ENCODE measurements around the gene PDYN. TPM values are rescaled to one million over a fixed set of nuclear protein-coding genes. Genes with fewer than 3 reads are reported as not detected.
A peak's percentile ranks its signal among the peaks of the same experiment; 100 is the strongest.

PDYN gene
- total and polyA plus RNA-seq, 10 of the 15 experiments (the other 5 are each of a cell fraction or from before 2014, with no cell fraction given), result not detected

DNA sequence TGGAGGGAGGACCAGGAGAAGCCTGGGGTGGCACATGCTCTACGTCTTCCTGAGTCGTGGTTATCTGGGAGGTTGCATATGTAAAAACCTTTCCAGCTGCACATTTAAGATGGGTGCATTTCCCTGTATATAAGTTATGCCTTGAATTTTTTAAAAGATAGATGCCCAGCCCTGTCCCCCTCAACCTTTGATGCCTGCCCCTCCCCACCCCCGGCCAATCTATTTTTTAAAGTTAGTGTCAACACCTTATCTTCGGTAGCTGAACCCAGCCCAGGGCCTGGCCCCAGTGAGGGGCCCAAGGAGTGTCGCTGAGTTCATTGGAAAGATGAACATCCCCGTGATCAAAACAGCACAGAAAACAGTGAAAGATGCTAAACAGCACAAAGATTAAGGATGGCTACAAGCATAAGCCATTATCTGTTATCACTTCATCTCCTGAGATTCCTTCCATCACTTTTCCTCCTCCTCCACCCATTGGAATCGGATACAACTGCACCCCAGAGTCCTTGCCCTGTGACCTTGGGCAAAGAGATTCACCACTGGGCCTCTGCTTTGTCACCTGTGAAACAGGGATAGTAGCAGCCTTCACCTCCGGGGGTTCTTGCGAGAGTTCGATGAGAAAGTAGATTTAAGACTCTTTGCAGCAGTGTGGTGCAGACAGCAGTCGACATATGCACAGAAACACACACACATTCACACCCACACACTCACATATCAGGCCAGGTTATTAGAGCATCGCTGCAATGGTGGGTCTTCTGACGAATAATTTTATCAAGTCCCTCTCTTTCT lies 51.2 kb downstream of the PDYN start (continued):
- TF ChIP-seq, protein P1, sequence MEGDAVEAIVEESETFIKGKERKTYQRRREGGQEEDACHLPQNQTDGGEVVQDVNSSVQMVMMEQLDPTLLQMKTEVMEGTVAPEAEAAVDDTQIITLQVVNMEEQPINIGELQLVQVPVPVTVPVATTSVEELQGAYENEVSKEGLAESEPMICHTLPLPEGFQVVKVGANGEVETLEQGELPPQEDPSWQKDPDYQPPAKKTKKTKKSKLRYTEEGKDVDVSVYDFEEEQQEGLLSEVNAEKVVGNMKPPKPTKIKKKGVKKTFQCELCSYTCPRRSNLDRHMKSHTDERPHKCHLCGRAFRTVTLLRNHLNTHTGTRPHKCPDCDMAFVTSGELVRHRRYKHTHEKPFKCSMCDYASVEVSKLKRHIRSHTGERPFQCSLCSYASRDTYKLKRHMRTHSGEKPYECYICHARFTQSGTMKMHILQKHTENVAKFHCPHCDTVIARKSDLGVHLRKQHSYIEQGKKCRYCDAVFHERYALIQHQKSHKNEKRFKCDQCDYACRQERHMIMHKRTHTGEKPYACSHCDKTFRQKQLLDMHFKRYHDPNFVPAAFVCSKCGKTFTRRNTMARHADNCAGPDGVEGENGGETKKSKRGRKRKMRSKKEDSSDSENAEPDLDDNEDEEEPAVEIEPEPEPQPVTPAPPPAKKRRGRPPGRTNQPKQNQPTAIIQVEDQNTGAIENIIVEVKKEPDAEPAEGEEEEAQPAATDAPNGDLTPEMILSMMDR (IDR thresholded peaks at IDR 0.05 in 2 of 3, conservative IDR thresholded peaks at IDR 0.05 in 1 of 3; ENCODE audit: control insufficient read depth in 2 of 3, extremely low read depth in 1 of 3, insufficient read depth in 1 of 3, low read depth in 3 of 3, low read length in 3 of 3), result no peak
- TF ChIP-seq FOXK2 (IDR thresholded peaks at IDR 0.05) (no peak), MTA3 (IDR thresholded peaks at IDR 0.05; ENCODE audit: borderline replicate concordance, low read length) (no peak), PKNOX1 (IDR thresholded peaks at IDR 0.05) (no peak), CHD2 (IDR thresholded peaks at IDR 0.05; ENCODE audit: borderline replicate concordance, low read depth, low read length) (no peak), POU2F2 (IDR thresholded peaks at IDR 0.05; ENCODE audit: borderline replicate concordance, low read depth, low read length) (no peak)

DNA sequence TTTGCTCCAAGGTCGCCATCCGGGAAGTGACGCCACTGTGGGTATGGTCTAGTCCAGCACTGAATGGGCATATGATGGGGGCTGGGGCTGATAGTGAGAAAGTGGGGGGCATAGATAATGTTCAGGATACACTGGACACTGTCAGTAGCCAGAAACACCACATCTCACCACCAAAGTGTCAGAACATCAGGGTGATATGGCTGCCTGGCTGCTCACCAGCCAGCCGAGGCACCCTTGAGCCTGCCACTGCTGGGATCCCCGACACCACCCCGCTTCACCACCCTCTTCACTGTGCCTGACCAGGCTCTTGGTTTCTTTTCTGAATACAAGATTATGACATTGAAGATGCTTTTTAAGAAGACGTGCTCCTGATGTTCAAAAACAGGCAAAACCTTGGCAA lies 51.8 kb downstream of the PDYN start:
- in situ Hi-C loops (cut with MboI), result no loop called here
- ATAC-seq (0 out of 3 replicates have a peak, but pooled peaks have one; percentile 29), DNase-seq (ENCODE audit: low read depth, low spot score) (no peak), FAIRE-seq (no peak)
- SMC1A ChIA-PET (ENCODE audit: uncharacterized antibody, unreplicated experiment), result no interaction called here
- CTCF ChIA-PET, result no interaction called here
- no peaks in the 10 kb centered on the region for H3K9me3 ChIP-seq (replicated peaks; ENCODE audit: control insufficient read depth, insufficient read depth, low read length)
- POLR2A ChIA-PET, result no interaction called here
- H4K20me1 ChIP-seq (ENCODE audit: control insufficient read depth, insufficient read depth), result no peaks in the 10 kb centered on the region
- no peaks in the 10 kb centered on the region for H3K79me2 ChIP-seq (ENCODE audit: control insufficient read depth, insufficient read depth, low read length)
- RAD21 ChIA-PET (ENCODE audit: unreplicated experiment), result no interaction called here
- H3K27me3 ChIP-seq (replicated peaks in 1 of 2; ENCODE audit: control insufficient read depth in 2 of 2, insufficient read depth in 2 of 2, low read length in 1 of 2), result peaks cover 1 to 7% of the 10 kb centered on the region in 2 experiments
- H3K9ac ChIP-seq (ENCODE audit: control insufficient read depth, insufficient read depth, low read length), result no peak overlapping the region
- H3K4me2 ChIP-seq (ENCODE audit: control insufficient read depth, insufficient read depth), result no peak overlapping the region
- H3K4me3 ChIP-seq, result no peak overlapping the region
- H2AFZ ChIP-seq (ENCODE audit: control insufficient read depth, low read depth, low read length), result no peak overlapping the region
- no TSS peak for BruUV-seq (replicated peaks)
- intact Hi-C loops (cut with micrococcal nuclease; ENCODE audit: unreplicated experiment), result no loop called here
- H3K4me1 ChIP-seq (ENCODE audit: control insufficient read depth, insufficient read depth, low read length), result no peaks in the 10 kb centered on the region
- H3K27ac ChIP-seq (ENCODE audit: control insufficient read depth, insufficient read depth), result no peak overlapping the region
- 54% methylated on average over 7 of the region's 7 CpGs for WGBS (ENCODE audit: insufficient coverage, insufficient replicate concordance, low lambda C conversion rate, missing lambda C conversion rate)
- no peaks in the 10 kb centered on the region for H3K36me3 ChIP-seq (ENCODE audit: control insufficient read depth in 2 of 2, insufficient read depth in 2 of 2, low read length in 1 of 2)
- no peak for TF ChIP-seq CHD4 (IDR thresholded peaks at IDR 0.05)
- no peak for TF ChIP-seq SREBF1 (IDR thresholded peaks at IDR 0.05; ENCODE audit: low read length)
- no peak for TF ChIP-seq HCFC1 (IDR thresholded peaks at IDR 0.05; ENCODE audit: low read length)
- TF ChIP-seq, protein P2, sequence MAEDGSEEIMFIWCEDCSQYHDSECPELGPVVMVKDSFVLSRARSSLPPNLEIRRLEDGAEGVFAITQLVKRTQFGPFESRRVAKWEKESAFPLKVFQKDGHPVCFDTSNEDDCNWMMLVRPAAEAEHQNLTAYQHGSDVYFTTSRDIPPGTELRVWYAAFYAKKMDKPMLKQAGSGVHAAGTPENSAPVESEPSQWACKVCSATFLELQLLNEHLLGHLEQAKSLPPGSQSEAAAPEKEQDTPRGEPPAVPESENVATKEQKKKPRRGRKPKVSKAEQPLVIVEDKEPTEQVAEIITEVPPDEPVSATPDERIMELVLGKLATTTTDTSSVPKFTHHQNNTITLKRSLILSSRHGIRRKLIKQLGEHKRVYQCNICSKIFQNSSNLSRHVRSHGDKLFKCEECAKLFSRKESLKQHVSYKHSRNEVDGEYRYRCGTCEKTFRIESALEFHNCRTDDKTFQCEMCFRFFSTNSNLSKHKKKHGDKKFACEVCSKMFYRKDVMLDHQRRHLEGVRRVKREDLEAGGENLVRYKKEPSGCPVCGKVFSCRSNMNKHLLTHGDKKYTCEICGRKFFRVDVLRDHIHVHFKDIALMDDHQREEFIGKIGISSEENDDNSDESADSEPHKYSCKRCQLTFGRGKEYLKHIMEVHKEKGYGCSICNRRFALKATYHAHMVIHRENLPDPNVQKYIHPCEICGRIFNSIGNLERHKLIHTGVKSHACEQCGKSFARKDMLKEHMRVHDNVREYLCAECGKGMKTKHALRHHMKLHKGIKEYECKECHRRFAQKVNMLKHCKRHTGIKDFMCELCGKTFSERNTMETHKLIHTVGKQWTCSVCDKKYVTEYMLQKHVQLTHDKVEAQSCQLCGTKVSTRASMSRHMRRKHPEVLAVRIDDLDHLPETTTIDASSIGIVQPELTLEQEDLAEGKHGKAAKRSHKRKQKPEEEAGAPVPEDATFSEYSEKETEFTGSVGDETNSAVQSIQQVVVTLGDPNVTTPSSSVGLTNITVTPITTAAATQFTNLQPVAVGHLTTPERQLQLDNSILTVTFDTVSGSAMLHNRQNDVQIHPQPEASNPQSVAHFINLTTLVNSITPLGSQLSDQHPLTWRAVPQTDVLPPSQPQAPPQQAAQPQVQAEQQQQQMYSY (CRISPR knock-in tag; IDR thresholded peaks at IDR 0.05), result no peak
- no peak for TF ChIP-seq CREB1 (IDR thresholded peaks at IDR 0.05; ENCODE audit: low read depth)
- no peak for TF ChIP-seq SUPT20H (IDR thresholded peaks at IDR 0.05; ENCODE audit: borderline replicate concordance, control insufficient read depth, low read depth, low read length)

Measured in GM12878 (cell line).